ENCODE data around the gene LMO1. TPM values are rescaled to one million over a fixed set of nuclear protein-coding genes. Genes with fewer than 3 reads are reported as not detected.

Gene LMO1
- total RNA-seq (1 to 10 TPM in 3 of 9 donors, not detected in 6; 1.1 to 2.5 (median 1.3) TPM), polyA plus RNA-seq (1 to 10 TPM in 1 of 3 donors, under 1 TPM in 2; 0.22 to 1.6 (median 0.61) TPM)
- long read RNA-seq, donor 1 = 0 reads
- long read RNA-seq, donor 2 = 0 reads
- long read RNA-seq, donor 3 = 0 reads
- long read RNA-seq, donor 4 = 0 reads
- long read RNA-seq, donor 5 = 0 reads
- long read RNA-seq, donor 6, partial matches to known transcripts = 0 of 1 reads
- long read RNA-seq, donor 6, other reads (novel, unspliced or antisense) = 1 of 1 reads
- long read RNA-seq, donor 7, partial matches to known transcripts = 0 of 1 reads
- long read RNA-seq, donor 7, other reads (novel, unspliced or antisense) = 0 of 1 reads
- long read RNA-seq, donor 8 = 0 reads
- long read RNA-seq, donor 9 = 0 reads
- long read RNA-seq, donor 10 = 0 reads

DNA sequence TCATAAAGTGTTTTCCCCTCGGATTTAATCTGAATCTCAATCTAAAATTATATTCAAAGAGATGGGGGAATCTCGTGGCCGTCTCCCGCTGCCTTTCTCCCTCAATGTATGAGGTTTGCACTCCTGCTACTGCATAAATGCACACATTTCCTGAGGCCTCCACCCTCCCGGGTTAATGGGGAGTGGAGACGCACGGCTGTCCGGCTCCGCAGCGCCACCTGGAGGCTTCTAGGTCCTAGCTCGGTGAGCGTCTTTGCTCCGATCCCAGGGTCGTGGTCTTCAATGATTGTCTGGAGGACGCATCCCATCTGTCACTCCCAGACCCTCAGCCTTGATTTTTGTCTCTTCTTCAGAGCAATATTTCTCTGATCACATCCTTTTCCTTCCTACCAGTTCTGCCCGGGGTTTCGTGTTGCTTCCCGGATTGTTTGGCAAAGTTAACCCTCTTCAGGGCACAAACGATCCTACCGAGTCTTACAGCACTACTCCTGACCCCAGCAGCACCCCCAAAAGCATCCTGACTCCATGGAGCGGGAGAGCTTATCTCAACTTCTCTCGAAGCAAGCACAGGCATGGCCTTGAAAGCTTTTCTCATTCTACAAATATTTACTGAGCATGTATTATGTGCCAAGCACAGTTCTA is at the start of gene LMO1:
LMO1 (minus strand) TSS at position 110 of the 642 bp plus-strand sequence. CDS start 516 bp downstream, outside the sequence.
- H3K4me1 ChIP-seq (replicated peaks in 1 of 2) = peaks cover 20 to 28% of the 10 kb centered on the region in 2 donors
- WGBS, 4 donors = 2 to 5% (median 3%) methylated on average over 18 to 22 of the region's 22 CpGs
- H3K27me3 ChIP-seq = peaks cover 45% of the 10 kb centered on the region
- peak within 1 kb of the TSS in 1 of 5 donors; percentile 38 for H3K27ac ChIP-seq
- TF ChIP-seq, protein P1, sequence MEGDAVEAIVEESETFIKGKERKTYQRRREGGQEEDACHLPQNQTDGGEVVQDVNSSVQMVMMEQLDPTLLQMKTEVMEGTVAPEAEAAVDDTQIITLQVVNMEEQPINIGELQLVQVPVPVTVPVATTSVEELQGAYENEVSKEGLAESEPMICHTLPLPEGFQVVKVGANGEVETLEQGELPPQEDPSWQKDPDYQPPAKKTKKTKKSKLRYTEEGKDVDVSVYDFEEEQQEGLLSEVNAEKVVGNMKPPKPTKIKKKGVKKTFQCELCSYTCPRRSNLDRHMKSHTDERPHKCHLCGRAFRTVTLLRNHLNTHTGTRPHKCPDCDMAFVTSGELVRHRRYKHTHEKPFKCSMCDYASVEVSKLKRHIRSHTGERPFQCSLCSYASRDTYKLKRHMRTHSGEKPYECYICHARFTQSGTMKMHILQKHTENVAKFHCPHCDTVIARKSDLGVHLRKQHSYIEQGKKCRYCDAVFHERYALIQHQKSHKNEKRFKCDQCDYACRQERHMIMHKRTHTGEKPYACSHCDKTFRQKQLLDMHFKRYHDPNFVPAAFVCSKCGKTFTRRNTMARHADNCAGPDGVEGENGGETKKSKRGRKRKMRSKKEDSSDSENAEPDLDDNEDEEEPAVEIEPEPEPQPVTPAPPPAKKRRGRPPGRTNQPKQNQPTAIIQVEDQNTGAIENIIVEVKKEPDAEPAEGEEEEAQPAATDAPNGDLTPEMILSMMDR (IDR thresholded peaks at IDR 0.05) = peak; percentile 65 to 93 (median 77)
- TF ChIP-seq POLR2A (IDR thresholded peaks at IDR 0.05) = no peak
- intact Hi-C loops (cut with DNase I) = loop anchor here in 1 of 2 donors (2.0 kb wide), 1 partner anchor 39 kb away; no protein-coding TSS in a partner anchor
- H3K36me3 ChIP-seq (replicated peaks in 1 of 2) = no peaks in the 10 kb centered on the region
- peak within 1 kb of the TSS in 2 of 4 donors; percentile 38 to 71 for H3K4me3 ChIP-seq
- no peaks in the 10 kb centered on the region for H3K9me3 ChIP-seq (replicated peaks in 1 of 3)
- peak; percentile 57 to 89 (median 82) for DNase-seq

DNA sequence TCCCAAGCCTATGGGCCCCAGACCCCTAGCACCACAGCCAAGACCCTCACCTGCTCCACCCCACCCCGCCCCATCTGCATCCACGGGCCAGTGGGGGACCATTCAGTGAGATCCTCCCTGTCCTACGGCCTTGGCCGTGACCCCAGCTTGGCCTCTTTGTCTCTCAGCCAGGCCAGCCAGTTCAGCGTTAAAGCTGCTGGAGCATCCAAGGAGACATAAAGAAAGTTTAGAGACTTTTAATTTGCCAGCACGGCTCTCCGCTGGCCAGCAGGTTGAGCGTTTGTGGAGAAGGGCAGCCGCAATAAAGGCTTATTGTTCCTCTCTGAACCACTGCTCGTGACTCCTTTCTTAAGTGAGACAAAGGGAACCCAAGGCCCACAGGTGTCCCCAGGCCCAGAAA is 49.3 kb upstream of the LMO1 start:
- Histone ChIP-seq H3K4me3 (no peak overlapping the region), H3K9me3 (replicated peaks in 1 of 3) (no peaks in the 10 kb centered on the region), H3K4me1 (replicated peaks in 1 of 2) (no peaks in the 10 kb centered on the region), H3K27ac (no peak overlapping the region), H3K27me3 (no peaks in the 10 kb centered on the region), H3K36me3 (replicated peaks in 1 of 2) (no peaks in the 10 kb centered on the region)
- DNase-seq = no peak
- intact Hi-C loops (cut with DNase I) = no loop called here
- WGBS, 4 donors = 77 to 90% (median 85%) methylated on average over 7 to 10 of the region's 10 CpGs
- TF ChIP-seq POLR2A (IDR thresholded peaks at IDR 0.05) = no peak
- TF ChIP-seq, protein P1 (IDR thresholded peaks at IDR 0.05) = no peak

DNA sequence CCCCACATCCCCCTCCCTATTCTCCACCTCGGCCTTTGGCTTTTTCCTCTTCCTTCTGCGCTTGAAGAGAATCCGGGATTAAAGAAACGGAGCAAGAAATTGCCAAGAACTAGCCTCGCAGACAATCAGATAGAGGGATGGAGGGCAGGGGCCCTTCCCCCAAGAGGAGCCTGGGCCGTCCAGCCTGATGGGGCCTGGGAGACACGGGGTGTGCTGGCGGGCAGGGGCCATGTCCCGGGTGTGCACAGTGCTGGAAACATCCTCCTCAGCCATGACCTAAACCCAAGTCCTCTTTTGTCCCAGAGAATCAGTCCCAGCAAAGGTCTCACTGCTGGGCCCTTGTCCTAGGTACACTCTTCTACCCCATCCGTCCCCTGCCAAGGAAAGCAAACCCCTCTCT is 47.7 kb upstream of the LMO1 start:
- no peak for TF ChIP-seq POLR2A (IDR thresholded peaks at IDR 0.05)
- H3K27ac ChIP-seq = no peak overlapping the region
- intact Hi-C loops (cut with DNase I) = no loop called here
- H3K4me1 ChIP-seq (replicated peaks in 1 of 2) = no peaks in the 10 kb centered on the region
- DNase-seq = no peak
- WGBS, 4 donors = 70 to 77% (median 73%) methylated on average over 10 of the region's 10 CpGs
- H3K4me3 ChIP-seq = no peak overlapping the region
- no peaks in the 10 kb centered on the region for H3K27me3 ChIP-seq
- H3K9me3 ChIP-seq (replicated peaks in 1 of 3) = no peaks in the 10 kb centered on the region
- no peaks in the 10 kb centered on the region for H3K36me3 ChIP-seq (replicated peaks in 1 of 2)

DNA sequence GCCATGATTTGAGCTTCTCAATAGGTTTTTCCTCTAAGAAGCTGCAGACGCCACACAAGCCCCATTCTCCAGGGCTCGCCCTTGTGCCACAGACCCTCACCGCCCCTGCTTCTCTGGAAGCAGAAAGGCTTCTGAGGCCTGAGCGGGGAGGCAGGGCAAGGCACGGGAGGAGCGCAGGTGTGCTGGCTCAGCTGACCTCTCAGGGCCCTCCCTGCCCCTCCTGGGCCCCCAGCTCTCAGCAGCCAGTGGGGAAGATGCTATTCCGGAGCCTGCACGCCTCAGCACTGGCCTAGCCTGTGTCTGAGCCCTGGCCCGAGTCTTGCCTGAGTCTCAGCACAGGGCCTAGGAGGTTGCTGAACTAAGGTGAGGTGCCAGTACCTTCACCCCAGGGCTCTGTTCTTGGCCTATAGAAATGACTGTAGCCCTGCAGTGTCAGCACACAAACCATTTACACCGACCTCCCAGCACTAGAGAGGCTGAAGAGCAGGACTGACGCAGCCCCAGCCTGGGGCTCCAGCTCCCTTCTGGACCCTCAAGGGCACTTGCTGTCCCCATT is 47.1 kb upstream of the LMO1 start:
- DNase-seq = no peak
- no peaks in the 10 kb centered on the region for H3K36me3 ChIP-seq (replicated peaks in 1 of 2)
- H3K4me3 ChIP-seq = no peak overlapping the region
- no peak overlapping the region for H3K27ac ChIP-seq
- TF ChIP-seq POLR2A (IDR thresholded peaks at IDR 0.05) = no peak
- TF ChIP-seq, protein P1 (IDR thresholded peaks at IDR 0.05) = no peak
- no peaks in the 10 kb centered on the region for H3K4me1 ChIP-seq (replicated peaks in 1 of 2)
- WGBS, 4 donors = 74 to 91% (median 88%) methylated on average over 4 to 11 of the region's 11 CpGs
- H3K9me3 ChIP-seq (replicated peaks in 1 of 3) = no peaks in the 10 kb centered on the region
- intact Hi-C loops (cut with DNase I) = no loop called here
- H3K27me3 ChIP-seq = no peaks in the 10 kb centered on the region
